Right atrium auricular region (tissue), 2 donors: ENCODE measurements around the gene HOXA6. TPM values are rescaled to one million over a fixed set of nuclear protein-coding genes. Genes with fewer than 3 reads are reported as not detected.

ENCODE experiments used
- DNase-seq: peaks from one replicate; pipeline ENCODE4 v3.0.0-alpha.2; 2019; ENCODE audit warnings: low spot score
- H3K27ac ChIP-seq, 2 donors: fragments of 200-600 bp; sonication (generic); 1 replicate in 1 of 2; 2 replicates in 1 of 2; pipeline ENCODE4 v1.5.1; 2016 to 2019
- H3K27me3 ChIP-seq, 2 donors: fragments of 200-600 bp; sonication (generic); one replicate each; pipeline versions ENCODE4 v1.5.1 to v1.6.0; 2017 to 2019
- H3K36me3 ChIP-seq: fragments of 200-600 bp; sonication (generic); one replicate; pipeline ENCODE4 v1.5.1; 2016
- H3K4me1 ChIP-seq, 2 donors: fragments of 200-600 bp; sonication (generic); one replicate each; pipeline versions ENCODE4 v1.5.1 to v1.6.0; 2017 to 2019
- H3K4me3 ChIP-seq, 2 donors: fragments of 200-600 bp; sonication (generic); 1 replicate in 1 of 2; 2 replicates in 1 of 2; pipeline ENCODE4 v1.5.1; 2017 to 2019; ENCODE audit warnings: mild to moderate bottlenecking in 1 of 2, moderate library complexity in 1 of 2
- H3K9me3 ChIP-seq, 2 donors: fragments of 200-600 bp; sonication (generic); one replicate each; pipeline ENCODE4 v1.5.1; 2019
- total RNA-seq, 2 donors: library from RNA; depleted of rRNA; stranded (reverse); fragments of >200 nt; gene quantifications; one replicate each; pipeline ENCODE4 v1.1.0, GENCODE V29; 2016
- TF ChIP-seq, protein P1 (sequence below), 2 donors: fragments of 200-600 bp; sonication (generic); IDR thresholded peaks; one replicate each; pipeline ENCODE4 v1.5.1; 2019; ENCODE audit warnings: antibody characterized with exemption in 2 of 2

HOXA6 gene
- total RNA-seq, 2 donors from 2014 or later, result not detected

DNA sequence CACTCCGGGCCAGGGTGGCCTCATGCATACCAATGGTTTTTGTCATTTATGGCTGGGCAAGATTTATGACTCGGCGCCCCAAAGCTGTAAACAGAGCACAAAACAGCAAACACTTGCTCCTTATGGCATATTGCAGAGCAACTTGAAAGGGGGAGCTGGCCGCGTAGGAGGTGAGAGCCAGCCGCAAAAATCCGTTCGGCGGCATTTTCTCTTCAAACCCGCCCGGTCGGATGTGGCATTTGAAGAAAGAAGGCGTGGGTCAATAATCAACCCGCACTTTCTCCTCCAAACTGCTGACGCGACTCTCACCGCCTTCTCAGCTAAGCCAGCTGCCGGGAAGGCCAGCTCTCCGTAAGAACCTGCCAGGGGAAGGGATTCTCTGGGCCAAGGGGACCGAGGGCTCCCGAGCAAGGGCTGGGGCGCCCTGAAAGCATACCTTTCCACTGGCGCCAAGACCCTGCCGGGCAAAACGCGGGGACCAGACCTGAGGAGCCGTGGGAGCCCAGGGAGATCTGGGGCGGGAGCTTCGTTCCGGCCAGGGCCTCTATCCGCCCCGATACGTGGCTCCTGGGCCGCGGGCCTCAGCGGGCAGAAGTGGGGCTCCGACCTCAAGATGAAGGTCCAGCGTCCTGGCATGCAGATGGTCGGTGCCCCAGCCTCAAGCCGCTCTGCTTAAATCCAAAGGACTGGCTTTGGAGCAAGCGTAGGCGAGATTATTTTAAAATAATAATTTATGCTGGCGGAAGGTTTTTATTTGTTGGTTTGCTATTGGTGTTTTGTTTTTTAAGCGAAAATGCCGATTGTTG lies 32.1 kb downstream of the HOXA6 start:
- peak overlapping the region; percentile 5 to 31 for H3K4me3 ChIP-seq
- no peaks in the 10 kb centered on the region for H3K36me3 ChIP-seq
- no peak for DNase-seq
- TF ChIP-seq, protein P1, sequence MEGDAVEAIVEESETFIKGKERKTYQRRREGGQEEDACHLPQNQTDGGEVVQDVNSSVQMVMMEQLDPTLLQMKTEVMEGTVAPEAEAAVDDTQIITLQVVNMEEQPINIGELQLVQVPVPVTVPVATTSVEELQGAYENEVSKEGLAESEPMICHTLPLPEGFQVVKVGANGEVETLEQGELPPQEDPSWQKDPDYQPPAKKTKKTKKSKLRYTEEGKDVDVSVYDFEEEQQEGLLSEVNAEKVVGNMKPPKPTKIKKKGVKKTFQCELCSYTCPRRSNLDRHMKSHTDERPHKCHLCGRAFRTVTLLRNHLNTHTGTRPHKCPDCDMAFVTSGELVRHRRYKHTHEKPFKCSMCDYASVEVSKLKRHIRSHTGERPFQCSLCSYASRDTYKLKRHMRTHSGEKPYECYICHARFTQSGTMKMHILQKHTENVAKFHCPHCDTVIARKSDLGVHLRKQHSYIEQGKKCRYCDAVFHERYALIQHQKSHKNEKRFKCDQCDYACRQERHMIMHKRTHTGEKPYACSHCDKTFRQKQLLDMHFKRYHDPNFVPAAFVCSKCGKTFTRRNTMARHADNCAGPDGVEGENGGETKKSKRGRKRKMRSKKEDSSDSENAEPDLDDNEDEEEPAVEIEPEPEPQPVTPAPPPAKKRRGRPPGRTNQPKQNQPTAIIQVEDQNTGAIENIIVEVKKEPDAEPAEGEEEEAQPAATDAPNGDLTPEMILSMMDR (IDR thresholded peaks at IDR 0.05), result no peak
- peaks cover 14 to 41% of the 10 kb centered on the region in 2 donors for H3K27me3 ChIP-seq
- no peaks in the 10 kb centered on the region for H3K9me3 ChIP-seq
- H3K4me1 ChIP-seq, result peaks cover 0 to 25% of the 10 kb centered on the region in 2 donors
- H3K27ac ChIP-seq, result peak overlapping the region; percentile 9 to 62

DNA sequence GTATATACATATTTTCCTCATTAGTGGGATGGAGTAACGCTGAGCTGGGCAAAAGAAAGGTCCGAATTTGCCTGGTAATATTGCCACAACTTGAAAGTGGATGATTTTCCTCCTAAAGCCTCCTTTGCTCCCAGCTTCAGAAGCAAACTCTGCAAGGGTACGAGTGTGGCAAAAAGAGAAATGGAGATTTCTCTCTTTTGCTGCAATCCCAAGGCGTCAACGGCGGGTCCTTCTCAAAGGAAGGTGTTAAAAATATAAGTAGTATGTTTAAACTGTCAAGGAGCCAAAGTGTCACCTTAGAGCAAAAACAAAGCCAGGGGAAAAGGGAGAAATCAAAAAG lies 32.7 kb downstream of the HOXA6 start:
- Histone ChIP-seq H3K9me3 (no peaks in the 10 kb centered on the region), H3K4me1 (peaks cover 0 to 27% of the 10 kb centered on the region in 2 donors), H3K36me3 (no peaks in the 10 kb centered on the region), H3K4me3 (no peak overlapping the region), H3K27me3 (peaks cover 14 to 41% of the 10 kb centered on the region in 2 donors), H3K27ac (peak overlapping the region; percentile 9 to 62)
- no peak for DNase-seq
- TF ChIP-seq, protein P1 (IDR thresholded peaks at IDR 0.05), result no peak

DNA sequence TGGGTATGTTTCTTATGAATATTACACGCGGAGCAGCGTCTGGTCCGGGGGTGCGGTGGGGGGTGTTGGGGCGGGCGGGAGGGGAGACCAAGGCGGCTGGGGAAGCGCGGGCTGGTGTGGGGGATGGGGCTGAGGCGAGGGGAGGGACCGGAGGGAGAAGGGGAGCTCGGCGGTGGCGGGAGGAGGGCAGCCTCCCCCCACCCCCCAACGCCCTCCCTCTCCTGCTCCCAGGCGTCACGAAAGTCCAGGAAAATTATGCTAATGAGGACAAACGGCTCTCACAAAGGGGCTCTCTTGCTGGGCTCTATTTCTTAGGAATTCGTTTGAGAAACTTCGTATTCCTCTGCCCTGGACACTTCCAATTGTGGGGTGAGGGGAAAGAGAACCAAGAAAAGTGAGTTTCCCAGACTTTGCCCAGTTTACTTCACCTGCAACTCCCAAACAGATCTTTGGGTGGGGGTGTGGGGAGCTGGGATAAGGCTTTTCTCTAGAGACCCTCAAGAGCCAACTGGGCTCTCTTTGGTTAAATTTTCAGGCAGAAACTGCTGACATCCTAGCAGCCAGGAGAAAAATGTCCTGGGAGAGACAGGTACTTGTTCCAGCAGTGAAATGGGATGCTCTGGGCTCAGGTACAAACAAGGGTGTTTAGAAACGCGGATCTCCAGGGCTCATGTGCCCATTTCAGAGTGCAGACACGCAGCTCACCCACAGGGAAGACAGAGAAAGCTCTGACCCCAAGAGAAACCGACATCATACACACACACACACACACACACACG lies 33.4 kb downstream of the HOXA6 start:
- no peak for DNase-seq
- H3K27ac ChIP-seq, result peak overlapping the region; percentile 71 to 73
- peaks cover 14 to 41% of the 10 kb centered on the region in 2 donors for H3K27me3 ChIP-seq
- H3K9me3 ChIP-seq, result no peaks in the 10 kb centered on the region
- peaks cover 0 to 27% of the 10 kb centered on the region in 2 donors for H3K4me1 ChIP-seq
- H3K36me3 ChIP-seq, result no peaks in the 10 kb centered on the region
- TF ChIP-seq, protein P1 (IDR thresholded peaks at IDR 0.05), result no peak
- peak overlapping the region; percentile 33 to 49 for H3K4me3 ChIP-seq

DNA sequence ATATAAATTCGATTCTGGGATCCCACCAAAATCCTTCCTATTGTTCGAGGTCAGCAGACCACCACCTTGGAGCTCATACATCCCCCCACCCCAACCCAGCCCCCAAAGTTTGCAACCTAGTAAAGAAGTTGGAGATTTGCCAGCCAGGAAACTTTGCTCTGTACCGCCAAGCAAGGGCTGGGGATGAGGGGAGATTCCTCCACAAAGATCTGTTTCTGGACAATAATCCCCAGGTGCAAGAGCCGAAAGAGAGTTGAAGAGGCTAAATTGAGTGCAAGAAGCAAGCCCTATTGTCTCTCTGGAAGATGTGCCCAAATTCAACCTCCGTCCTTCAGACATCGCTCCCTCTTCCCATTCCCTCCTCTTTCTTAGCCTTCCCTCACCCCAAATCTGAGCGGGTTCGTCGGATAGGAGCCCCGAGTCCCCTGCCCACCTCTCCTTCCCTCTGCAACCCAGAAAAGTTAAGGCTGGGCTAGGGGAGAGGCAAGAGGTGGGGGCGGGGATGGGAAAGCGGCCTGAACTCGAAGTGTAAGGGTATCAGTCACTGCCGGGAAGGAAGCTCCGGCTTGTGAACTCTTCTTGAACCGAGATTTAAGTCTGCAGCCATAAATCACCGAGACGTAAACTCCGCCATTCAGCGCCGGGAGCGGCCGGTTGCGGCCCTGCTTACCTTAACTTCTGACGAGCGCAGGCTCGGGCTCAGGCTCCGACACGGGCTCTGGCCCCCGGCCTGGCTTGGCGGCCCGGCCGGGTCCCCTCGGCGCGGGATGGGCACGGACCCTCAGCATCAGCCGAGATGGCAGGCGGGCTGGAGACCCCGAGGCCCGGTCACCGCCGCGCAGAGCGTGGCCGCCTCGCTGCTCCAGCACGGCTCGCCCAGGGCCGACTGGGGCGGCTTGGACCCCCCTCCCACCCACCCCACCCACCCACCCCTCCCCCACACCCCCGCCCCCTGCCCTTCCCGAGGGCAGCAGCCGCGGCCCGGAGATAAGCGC lies 34.3 kb downstream of the HOXA6 start:
- TF ChIP-seq, protein P1 (IDR thresholded peaks at IDR 0.05), result no peak
- Histone ChIP-seq H3K4me3 (peak overlapping the region; percentile 33 to 49), H3K9me3 (no peaks in the 10 kb centered on the region), H3K27me3 (peaks cover 9 to 39% of the 10 kb centered on the region in 2 donors), H3K4me1 (peaks cover 0 to 27% of the 10 kb centered on the region in 2 donors), H3K36me3 (no peaks in the 10 kb centered on the region), H3K27ac (peak overlapping the region; percentile 71 to 73)
- no peak for DNase-seq

DNA sequence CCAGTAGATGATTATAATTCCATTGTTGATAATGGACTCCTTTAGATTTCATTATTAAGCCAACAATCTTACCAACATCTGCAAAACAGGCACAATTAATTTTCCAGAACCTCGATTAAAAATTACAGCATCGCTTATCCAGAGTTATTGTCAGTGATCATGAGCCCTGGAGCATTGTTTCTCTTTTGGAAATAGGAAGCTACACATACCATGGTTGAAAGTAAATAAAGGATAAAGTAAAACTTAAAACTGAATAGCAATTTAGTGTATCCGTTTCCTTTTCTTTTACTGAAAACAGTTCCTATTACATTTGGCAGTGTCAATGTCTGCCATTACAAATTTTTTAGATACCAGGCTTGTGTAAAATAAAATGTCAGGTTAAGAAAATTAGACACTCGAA lies 35.2 kb downstream of the HOXA6 start:
- H3K4me3 ChIP-seq, result no peak overlapping the region
- no peaks in the 10 kb centered on the region for H3K36me3 ChIP-seq
- H3K4me1 ChIP-seq, result peaks cover 0 to 18% of the 10 kb centered on the region in 2 donors
- no peak for DNase-seq
- no peaks in the 10 kb centered on the region for H3K9me3 ChIP-seq
- peaks cover 9 to 35% of the 10 kb centered on the region in 2 donors for H3K27me3 ChIP-seq
- no peak overlapping the region for H3K27ac ChIP-seq
- TF ChIP-seq, protein P1 (IDR thresholded peaks at IDR 0.05), result no peak
